NCI-H460 (cell line): Measurements from ENCODE around the gene LTN1. TPM values are rescaled to one million over a fixed set of nuclear protein-coding genes. Genes with fewer than 3 reads are reported as not detected.
"Not testable (repeated sequence)": the region's sequence is repeated elsewhere in the genome, so short reads cannot be mapped to it uniquely, and the experiment has no call there.

Source experiments
- DNase-seq: peaks from one replicate; pipeline ENCODE4 v3.0.0-alpha.2; 2016; ENCODE audit warnings: low read depth; ENCODE audit errors: extremely low read depth
- total RNA-seq: library from RNA; depleted of rRNA; stranded (reverse); fragments of >200 nt; shearing (Covaris generic); gene quantifications from 2 replicates; pipeline ENCODE4 v1.2.3, GENCODE V29; 2014

LTN1 gene
- total RNA-seq, 1 experiment from 2014 or later = 16.8 TPM

- not testable (repeated sequence) for DNase-seq
These were observed 60.8 kb downstream of the LTN1 start for GRCh38 chr21:28931708-28932372.

DNA sequence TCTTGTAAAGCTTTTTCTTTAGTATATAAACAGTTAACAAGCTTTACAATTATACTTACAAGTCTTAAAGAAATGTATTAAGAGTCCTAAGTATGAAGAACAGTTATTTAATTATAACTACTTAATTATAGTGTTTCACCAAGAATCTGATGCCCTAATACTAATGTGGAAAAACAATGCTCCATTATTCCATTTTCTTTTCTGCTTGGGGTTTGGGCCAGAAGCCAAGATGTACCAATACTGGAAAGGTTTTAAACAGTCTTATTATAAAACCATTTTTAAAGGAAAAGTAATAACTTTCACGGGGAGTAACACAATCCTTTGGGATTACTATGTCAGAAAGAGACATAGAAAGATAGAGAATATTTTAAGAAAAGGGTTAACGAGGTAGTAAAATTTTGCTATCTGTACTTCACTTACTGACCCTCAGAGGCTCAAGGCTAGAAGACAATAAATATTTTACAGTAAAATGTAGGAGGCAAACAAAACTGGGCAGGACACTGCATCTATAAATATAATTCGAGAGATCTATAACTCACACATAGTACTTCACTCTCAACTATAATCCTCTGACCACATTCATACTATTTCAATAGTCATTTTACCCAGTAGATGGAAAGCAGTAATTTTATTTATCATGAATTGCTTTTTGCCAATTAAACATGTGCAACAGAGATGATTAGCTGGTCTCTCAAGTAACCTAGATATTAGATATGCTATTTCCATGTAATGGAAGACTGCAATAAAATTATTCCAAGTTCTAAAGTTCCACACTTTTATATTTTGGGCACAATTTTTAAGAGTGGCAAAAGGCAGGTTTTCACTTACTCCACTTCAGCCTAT is 63.9 kb downstream of the LTN1 start:
- DNase-seq = no peak

DNA sequence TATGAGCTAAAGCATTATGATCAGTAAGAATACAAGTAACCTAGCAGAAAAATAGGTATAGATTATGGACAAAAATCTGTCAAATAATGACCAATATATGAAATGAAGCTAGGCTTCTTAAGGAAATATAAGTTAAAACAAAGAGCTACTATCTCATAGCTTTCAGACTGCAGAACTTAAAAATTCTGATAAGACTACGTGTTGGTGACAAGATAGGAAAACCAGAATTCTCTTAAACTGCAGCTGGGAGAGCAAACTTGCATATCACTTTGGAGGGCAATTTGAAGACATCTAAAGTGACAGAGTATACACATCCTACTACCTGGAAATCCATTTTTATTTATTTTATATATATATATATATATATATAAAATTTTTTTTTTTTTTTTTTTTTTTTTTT is 65.5 kb downstream of the LTN1 start:
- no peak for DNase-seq

- DNase-seq = no peak
These were observed 69.2 kb downstream of the LTN1 start for GRCh38 chr21:28923439-28923975.

DNA sequence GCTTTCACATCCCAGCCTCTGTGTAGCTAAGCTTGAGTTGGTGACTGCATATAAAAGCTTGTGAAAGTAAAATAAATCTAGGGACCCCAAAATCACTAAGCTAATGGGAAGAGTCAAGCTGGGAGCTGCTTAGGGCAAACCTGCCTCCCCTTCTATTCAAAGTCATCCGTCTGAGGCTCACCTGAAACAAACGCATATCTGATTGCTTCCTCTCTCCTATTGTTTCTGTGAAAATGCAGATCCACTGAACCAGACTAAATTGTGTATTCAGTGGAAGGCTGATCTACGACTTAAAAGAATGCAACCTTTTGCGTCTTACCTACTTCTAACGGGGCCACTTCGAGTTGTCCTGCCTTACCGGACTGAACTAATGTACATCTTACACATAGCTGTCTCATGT is 70.3 kb downstream of the LTN1 start:
- DNase-seq = no peak

DNA sequence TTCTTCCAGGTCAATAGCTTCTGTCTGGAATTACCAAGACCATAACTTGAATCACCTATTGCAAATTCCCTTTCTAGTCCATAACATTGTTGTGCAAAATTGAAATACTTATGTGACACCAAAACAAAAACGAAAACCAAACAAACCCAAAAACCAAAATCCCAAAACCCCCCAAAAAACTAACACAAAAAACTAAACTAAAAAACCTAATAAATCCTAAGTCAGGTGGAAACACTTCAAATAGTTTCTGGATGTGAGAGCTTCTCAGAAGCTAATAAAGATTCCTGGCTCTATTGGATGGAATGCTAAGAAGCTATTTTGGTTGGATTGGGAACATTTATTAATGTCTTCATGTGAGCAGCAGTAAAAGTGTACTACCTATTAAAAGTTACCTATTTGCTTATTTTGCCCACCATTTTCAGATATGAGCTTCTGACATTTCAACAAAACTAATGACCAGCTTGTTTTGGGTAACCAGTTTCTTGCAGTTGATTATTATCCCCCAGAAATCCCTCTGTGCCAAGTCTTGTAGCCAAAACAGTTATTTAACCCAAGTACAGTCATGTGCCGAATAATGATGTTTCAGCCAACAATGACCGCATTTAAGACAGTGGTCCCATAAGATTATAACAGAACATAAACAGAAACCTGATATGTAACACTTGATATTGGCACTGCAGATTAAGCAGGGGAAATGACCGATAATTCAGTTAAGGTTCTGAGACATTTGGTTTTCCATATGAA is 76.4 kb downstream of the LTN1 start:
- no peak for DNase-seq

GRCh38 chr21:28913071-28913470 is 79.6 kb downstream of the LTN1 start:
- no peak for DNase-seq

DNA sequence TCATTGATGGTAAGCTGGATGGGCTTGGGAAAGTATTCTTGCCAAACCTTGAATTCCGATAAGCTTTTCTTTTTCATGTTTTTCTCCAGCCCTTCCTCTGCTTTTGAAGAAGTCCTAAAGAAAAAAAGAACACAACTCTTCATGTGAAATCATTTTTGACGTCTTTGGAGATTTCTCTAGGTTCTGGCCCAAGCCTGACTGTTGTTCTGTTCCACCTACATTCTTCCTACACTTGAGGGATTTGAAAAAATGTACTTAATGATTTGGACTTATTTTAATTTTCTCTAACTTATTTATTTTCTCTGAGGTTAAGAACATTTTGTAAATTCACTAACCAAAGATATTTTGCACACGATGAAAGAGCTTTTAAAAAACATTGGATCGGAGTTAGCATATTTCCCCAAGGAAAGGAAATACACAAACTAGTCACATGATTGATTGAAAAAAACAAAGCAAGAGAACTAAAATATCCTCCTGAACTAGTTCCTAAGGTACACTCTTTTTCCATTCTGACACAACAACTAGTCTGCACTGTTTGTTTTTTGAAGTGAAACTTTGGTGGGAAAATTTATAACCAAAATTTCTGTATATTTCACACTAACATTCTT is 82.3 kb downstream of the LTN1 start:
- no peak for DNase-seq

GRCh38 chr21:28908351-28908750 is 84.3 kb downstream of the LTN1 start:
- DNase-seq = no peak

GRCh38 chr21:28906841-28907240 is 85.8 kb downstream of the LTN1 start:
- no peak for DNase-seq

DNA sequence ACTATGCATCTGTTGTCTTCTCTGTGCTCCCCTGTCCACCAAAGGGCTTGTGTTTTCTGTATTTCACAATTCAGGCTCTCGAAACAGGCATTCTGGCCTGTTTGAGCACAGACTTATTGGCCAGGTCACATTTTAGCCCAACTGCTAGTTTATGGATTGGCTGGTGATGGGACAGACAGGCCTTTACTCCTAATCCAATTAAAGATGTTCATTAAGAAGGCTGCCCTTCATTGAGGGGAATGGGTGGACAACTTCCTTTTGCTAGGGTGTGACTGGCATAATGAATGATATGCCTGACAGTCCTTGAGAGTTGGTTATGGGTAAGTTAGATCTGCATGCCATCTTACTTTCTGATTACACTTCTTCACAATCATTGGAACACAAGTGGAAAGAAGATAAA is 86.4 kb downstream of the LTN1 start:
- DNase-seq = no peak

- no peak for DNase-seq
These were observed 87.7 kb downstream of the LTN1 start for GRCh38 chr21:28904961-28905435.

- DNase-seq = no peak
These were observed 89.2 kb downstream of the LTN1 start for GRCh38 chr21:28903448-28903847.

DNA sequence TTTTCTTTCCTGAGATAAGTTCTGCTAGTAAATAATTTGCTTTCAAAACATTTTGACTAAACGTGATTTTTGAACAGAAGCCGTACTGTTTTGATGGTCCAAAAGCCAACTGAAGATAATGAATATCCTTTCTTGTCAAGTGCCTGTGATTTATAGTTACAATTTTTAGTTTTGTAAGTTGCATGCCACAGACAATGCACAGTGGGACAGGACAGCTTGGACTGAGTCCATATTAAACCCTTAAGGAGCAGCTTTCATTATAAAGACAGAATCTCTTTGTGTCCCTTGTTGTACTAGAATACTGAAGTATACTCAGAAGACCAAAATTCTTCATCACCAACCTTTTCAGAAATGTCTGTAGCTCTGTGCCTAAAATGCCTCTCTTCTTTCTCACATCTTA is 92.2 kb downstream of the LTN1 start:
- DNase-seq = no peak

DNA sequence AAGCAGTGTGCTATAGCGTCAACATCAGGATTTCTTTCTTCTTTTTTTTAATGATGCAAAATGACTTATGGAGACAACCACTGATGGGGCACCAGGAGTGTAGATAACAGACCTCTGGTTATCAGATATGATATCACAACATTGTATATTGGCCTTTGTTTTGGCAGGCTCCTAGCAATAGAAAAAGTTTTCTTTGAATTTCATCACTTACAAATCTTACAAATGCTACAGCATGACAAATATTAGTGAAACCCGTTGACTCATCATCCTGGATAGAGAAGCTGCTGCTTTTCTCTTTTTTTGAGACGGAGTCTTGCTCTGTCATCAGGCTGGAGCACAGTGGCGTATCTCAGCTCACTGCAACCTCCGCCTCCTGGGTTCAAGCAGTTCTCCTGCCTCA is 92.9 kb downstream of the LTN1 start:
- DNase-seq = no peak

DNA sequence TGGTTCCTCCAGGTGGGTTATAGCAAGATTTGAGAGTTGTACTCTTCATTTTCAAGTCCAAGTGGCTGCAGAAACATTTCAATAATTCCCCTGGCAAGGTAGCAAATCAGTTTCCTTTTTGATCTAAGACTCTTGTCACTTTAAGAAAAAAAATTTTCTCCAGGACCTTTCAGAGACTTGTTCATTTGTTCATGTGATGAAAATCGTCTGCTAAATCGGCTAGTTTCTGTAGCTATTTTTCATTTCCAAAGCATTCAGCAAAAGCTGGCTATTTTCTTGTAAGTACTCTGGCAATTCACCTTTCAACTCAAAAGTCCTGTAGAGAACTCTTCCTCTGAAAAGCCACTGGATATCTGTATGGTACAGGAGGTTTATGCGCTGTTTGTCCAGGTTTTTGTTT is 93.5 kb downstream of the LTN1 start:
- no peak for DNase-seq

DNA sequence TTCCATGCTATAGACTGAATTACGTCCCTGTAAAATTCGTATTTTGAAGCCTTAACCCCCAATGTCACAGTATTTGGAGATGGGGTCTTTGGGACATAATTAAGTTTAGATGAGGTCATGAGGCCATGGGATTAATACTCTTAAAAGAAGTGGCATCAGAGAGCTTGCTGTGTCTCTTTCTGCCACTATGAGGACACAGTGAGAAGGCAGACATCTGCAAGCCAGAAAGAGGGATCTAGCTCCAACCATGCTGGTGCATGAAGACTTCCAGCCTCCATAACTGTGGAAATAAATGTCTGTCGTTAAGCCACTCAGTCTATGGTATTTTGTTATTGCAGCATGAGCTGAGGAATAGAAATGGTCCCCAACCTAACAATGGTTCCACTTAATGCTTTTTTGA is 99.0 kb downstream of the LTN1 start:
- DNase-seq = no peak

DNA sequence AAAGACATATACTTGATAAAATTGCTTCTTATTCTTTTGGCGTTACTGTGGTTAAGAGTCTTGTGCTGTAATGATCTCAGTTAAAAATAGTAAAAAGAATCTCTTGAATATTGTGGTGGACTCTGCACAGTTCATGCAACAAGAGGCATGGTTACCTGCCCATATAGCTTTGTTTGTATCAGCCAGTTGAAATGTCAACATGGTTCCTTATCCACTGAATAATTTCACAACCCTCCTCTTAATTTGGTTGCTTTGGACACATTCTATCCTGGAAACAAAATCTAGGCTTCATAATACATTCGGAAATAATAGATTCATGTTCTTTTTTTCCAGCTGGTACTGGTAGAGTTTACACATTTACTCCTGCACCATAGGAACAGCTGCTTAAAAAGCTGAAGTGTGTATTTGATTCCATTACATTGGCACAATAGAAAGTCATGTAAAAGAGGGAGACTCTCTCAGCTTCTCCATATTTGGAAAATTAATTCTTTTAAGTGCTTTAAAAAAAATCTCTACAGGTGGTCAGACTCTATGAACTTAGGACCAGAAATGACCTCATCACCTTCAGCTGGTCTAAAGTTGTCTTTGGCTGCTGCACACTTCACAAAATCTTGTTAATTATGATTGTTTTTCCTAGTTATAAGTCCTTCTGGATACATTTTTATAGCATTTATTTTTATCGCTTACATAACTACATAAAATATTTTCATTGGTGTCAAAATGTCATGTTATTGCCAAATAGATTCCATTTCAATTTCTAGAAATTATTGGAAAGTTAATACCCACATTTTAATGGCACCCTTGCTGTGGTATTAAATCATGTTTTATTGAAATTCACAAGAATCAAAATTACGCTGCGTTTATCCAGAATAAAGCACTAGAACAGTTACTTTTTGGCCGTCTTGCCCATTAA is 100.2 kb downstream of the LTN1 start:
- DNase-seq = no peak

- no peak for DNase-seq
These were observed 106.9 kb downstream of the LTN1 start for GRCh38 chr21:28885853-28886177.
